Upper lobe of left lung (tissue), 6 donors: ENCODE measurements around the gene PTPRH. TPM values are rescaled to one million over a fixed set of nuclear protein-coding genes. Genes with fewer than 3 reads are reported as not detected.
"Not testable (repeated sequence)": the region's sequence is repeated elsewhere in the genome, so short reads cannot be mapped to it uniquely, and the experiment has no call there.

Experiments
- ATAC-seq, 2 donors: fragments of 200-7000 bp; cut with Tn5 transposase; one replicate each; pipeline ENCODE4 v1.9.1; 2022; ENCODE audit warnings: mild to moderate bottlenecking in 2 of 2, moderate library complexity in 2 of 2; ENCODE audit not compliant: low FRiP score in 2 of 2
- DNase-seq, 2 donors: peaks; one replicate each; pipeline ENCODE4 v3.0.0-alpha.2; 2019 to 2020
- H3K27ac ChIP-seq, 4 donors: fragments of 200-600 bp; sonication (generic); one replicate each; pipeline ENCODE4 v1.5.1; 2016 to 2019
- H3K27me3 ChIP-seq, 4 donors: fragments of 200-600 bp; sonication (generic); one replicate each; pipeline ENCODE4 v1.5.1; 2017 to 2019
- H3K36me3 ChIP-seq, 4 donors: fragments of 200-600 bp; sonication (generic); one replicate each; pipeline ENCODE4 v1.5.1; 2016 to 2019
- H3K4me1 ChIP-seq, 4 donors: fragments of 200-600 bp; sonication (generic); one replicate each; pipeline ENCODE4 v1.5.1; 2018 to 2019
- H3K4me3 ChIP-seq, 4 donors: fragments of 200-600 bp; sonication (generic); one replicate each; pipeline ENCODE4 v1.5.1; 2017 to 2019; ENCODE audit warnings: mild to moderate bottlenecking in 2 of 4, moderate library complexity in 1 of 4
- H3K9me3 ChIP-seq, 4 donors: fragments of 200-600 bp; sonication (generic); one replicate each; pipeline ENCODE4 v1.5.1; 2018 to 2019
- EP300 ChIP-seq, 4 donors: sonication (generic); formaldehyde crosslinking; IDR thresholded peaks; one replicate each; pipeline ENCODE4 v1.5.1; 2017; ENCODE audit warnings: antibody characterized with exemption in 4 of 4, control low read depth in 2 of 4
- POLR2A ChIP-seq, 4 donors: fragments of 450-650 bp; IDR thresholded peaks; one replicate each; pipeline ENCODE4 v1.5.1; 2016 to 2017; ENCODE audit warnings: antibody characterized with exemption in 4 of 4, mild to moderate bottlenecking in 2 of 4
- POLR2AphosphoS5 ChIP-seq, 2 donors: sonication (generic); formaldehyde crosslinking; IDR thresholded peaks; one replicate each; pipeline ENCODE4 v1.5.1; 2017; ENCODE audit warnings: antibody characterized with exemption in 2 of 2
- WGBS, 2 donors: methylation state at CpG; one replicate each; pipeline ENCODE4 v1.1.5; 2017 to 2018; 5-methylcytosine and 5-hydroxymethylcytosine counted together
- total RNA-seq, 6 donors: library from RNA; depleted of rRNA in 4 of 6; stranded (reverse); fragments of >200 nt in 4 of 6; gene quantifications; one replicate each; pipeline versions ENCODE4 v1.1.0 to v1.2.1, GENCODE V29; 2016 to 2021
- TF ChIP-seq, protein P1 (sequence below), 6 experiments: fragments of 450-650 bp in 4 of 6; fragments of 200-600 bp in 2 of 6; sonication (generic) in 2 of 6; IDR thresholded peaks; one replicate each; pipeline ENCODE4 v1.5.1; 2016 to 2019; ENCODE audit warnings: antibody characterized with exemption in 6 of 6
- donor health status: DM: no; HTN: no; CAD: no; lungs with moderate emphysema.
- donor health status: DM: no; HTN: yes; CAD: no; lungs with severe emphysema.

The PTPRH gene
- total RNA-seq, 6 donors from 2014 or later = 0.30 to 3.1 (median 0.67) TPM; not detected in 1

DNA sequence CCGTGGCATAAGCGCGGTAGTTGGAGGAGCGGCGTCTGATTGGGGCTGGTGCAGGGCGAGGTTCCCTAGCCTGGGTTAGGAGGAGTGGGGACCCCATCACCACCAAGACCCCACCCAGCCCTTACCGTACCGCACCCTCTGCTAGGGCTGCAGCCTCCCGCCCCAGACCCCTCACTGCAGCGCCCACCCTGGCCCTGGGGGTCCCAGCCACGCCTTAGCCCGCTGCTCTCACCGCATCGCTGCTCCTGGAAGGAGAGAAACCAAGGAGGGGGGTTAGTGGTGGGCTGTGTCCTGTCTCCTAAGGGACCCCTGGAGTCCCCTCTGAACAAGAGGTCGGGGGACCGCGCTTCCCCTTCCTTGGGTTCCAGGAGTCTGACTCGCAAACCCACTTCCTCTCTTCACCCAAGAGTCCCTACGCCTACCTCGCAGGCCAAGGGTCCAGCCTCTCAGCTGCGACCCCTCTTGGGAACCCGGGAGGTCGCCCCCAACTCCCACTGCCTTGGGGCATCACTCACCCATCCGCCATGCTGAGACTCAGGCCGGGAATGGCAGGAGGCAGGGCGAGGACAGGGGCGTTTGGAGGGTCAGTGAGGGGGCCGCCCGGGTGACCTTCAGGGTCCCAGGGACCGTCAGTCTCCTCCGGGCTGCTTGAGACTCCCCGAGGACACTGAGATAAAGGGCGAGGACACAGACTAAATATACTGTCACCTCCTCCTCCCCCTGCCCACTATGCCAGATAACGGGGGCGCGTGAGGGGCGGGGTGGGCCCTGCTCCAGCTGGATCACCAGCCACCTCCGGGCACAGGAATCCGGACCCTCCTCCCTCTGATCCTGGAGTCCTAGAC is 52.0 kb downstream of the PTPRH start, which contains the start of gene TNNI3:
Gene TNNI3 (minus strand): TSS at position 669 of the 845 bp plus-strand sequence. CDS start 143 bp downstream, at position 526.
- Histone ChIP-seq H3K27me3 (peaks cover 0 to 42% (median 18%) of the 10 kb centered on the region in 4 donors), H3K4me3 (peak within 1 kb of the TSS in 1 of 4 donors; percentile 31), H3K4me1 (peaks cover 3 to 22% (median 7%) of the 10 kb centered on the region in 4 donors), H3K36me3 (no peaks in the 10 kb centered on the region), H3K9me3 (no peaks in the 10 kb centered on the region), H3K27ac (no peak within 1 kb of the TSS)
- ATAC-seq (peak in 1 of 2 donors; percentile 5), DNase-seq (peak in 1 of 2 donors; percentile 50)
- WGBS, 2 donors = 37 to 53% methylated on average over 16 to 29 of the region's 39 CpGs
- TF ChIP-seq, protein P1, sequence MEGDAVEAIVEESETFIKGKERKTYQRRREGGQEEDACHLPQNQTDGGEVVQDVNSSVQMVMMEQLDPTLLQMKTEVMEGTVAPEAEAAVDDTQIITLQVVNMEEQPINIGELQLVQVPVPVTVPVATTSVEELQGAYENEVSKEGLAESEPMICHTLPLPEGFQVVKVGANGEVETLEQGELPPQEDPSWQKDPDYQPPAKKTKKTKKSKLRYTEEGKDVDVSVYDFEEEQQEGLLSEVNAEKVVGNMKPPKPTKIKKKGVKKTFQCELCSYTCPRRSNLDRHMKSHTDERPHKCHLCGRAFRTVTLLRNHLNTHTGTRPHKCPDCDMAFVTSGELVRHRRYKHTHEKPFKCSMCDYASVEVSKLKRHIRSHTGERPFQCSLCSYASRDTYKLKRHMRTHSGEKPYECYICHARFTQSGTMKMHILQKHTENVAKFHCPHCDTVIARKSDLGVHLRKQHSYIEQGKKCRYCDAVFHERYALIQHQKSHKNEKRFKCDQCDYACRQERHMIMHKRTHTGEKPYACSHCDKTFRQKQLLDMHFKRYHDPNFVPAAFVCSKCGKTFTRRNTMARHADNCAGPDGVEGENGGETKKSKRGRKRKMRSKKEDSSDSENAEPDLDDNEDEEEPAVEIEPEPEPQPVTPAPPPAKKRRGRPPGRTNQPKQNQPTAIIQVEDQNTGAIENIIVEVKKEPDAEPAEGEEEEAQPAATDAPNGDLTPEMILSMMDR (IDR thresholded peaks at IDR 0.05) = no peak
- no peak for TF ChIP-seq EP300 (IDR thresholded peaks at IDR 0.05)
- TF ChIP-seq POLR2AphosphoS5 (IDR thresholded peaks at IDR 0.05) = no peak
- no peak for TF ChIP-seq POLR2A (IDR thresholded peaks at IDR 0.05)

DNA sequence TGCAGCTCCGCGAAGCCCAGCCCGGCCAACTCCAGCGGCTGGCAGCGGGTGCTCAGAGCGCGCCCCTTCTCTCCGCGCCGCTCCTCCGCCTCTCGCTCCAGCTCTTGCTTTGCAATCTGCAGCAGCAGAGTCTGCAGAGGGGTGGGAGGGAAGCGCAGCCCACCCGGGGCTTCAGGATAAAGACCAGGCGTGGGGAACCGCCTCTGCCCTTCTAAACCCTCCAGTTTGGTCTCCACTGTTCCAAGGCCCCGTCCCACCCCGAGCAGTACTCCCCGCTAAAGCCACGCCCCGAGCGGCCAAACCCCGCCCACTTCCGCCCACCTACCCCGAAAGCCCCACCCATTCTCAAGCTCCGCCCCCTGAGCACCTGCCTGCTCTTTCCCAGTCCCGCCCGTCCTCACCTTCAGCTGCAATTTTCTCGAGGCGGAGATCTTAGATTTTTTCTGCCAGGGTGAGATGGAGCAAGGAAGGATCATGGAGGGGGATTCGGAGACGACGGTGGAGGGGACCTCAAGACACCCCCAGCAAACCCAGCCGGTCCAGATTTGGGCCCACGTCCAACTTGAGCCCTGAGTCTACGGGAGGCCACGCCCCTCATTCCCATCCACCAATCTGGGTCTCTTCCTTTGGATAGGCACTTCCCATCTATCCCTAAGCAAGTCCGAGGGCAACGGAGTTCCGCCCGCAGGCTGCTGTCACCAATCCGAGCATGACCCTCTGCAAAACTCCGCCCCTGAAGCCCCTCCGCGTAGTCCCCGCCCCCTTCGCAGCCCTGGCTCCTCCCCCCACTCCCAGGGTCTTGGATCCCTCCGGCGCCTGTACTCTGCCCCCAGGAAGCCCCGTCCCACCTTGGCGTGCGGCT is 52.9 kb downstream of the PTPRH start:
- TF ChIP-seq POLR2A (IDR thresholded peaks at IDR 0.05) (no peak), EP300 (IDR thresholded peaks at IDR 0.05) (no peak), POLR2AphosphoS5 (IDR thresholded peaks at IDR 0.05) (no peak)
- TF ChIP-seq, protein P1 (IDR thresholded peaks at IDR 0.05) = no peak
- ATAC-seq = no peak
- no peak overlapping the region for H3K27ac ChIP-seq
- peak; percentile 55 to 89 for DNase-seq
- 0 to 5% methylated on average over 10 to 49 of the region's 52 CpGs for WGBS, 2 donors
- H3K36me3 ChIP-seq = no peaks in the 10 kb centered on the region
- peak overlapping the region in 2 of 4 donors; percentile 25 to 31 for H3K4me3 ChIP-seq
- H3K9me3 ChIP-seq = no peaks in the 10 kb centered on the region
- peaks cover 0 to 33% (median 13%) of the 10 kb centered on the region in 4 donors for H3K27me3 ChIP-seq
- H3K4me1 ChIP-seq = peaks cover 3 to 24% (median 7%) of the 10 kb centered on the region in 4 donors

GRCh38 chr19:55155784-55156183 is 53.5 kb downstream of the PTPRH start:
- DNase-seq = not testable (repeated sequence)
- peak overlapping the region in 2 of 4 donors; percentile 25 to 31 for H3K4me3 ChIP-seq
- H3K27me3 ChIP-seq = peaks cover 0 to 27% (median 10%) of the 10 kb centered on the region in 4 donors

GRCh38 chr19:55153652-55154264 is 55.5 kb downstream of the PTPRH start:
- H3K27me3 ChIP-seq = peaks cover 0 to 20% (median 8%) of the 10 kb centered on the region in 4 donors
- 81 to 82% methylated on average over 10 to 12 of the region's 12 CpGs for WGBS, 2 donors

More at GRCh38 chr19:55155784-55156183, 53.5 kb downstream of the PTPRH start:
- WGBS, 2 donors = 4% methylated on average over 5 of the region's 5 CpGs; no CpG with 5 or more reads in 1 of the 2 donors
- ATAC-seq, H3K36me3 ChIP-seq, H3K27ac ChIP-seq, H3K9me3 ChIP-seq: not testable (repeated sequence)
- peaks cover 3 to 22% (median 7%) of the 10 kb centered on the region in 4 donors for H3K4me1 ChIP-seq

More at GRCh38 chr19:55153652-55154264, 55.5 kb downstream of the PTPRH start:
- peaks cover 3 to 16% (median 7%) of the 10 kb centered on the region in 4 donors for H3K4me1 ChIP-seq
- no peak overlapping the region for H3K4me3 ChIP-seq
- no peak overlapping the region for H3K27ac ChIP-seq
- H3K9me3 ChIP-seq = no peaks in the 10 kb centered on the region
- DNase-seq = no peak
- H3K36me3 ChIP-seq = no peaks in the 10 kb centered on the region
- ATAC-seq = no peak
- TF ChIP-seq POLR2A (IDR thresholded peaks at IDR 0.05) = no peak
- TF ChIP-seq, protein P1 (IDR thresholded peaks at IDR 0.05) = no peak
- no peak for TF ChIP-seq POLR2AphosphoS5 (IDR thresholded peaks at IDR 0.05)
- no peak for TF ChIP-seq EP300 (IDR thresholded peaks at IDR 0.05)
